ENCODE measurements around the gene GNG7.

GRCh38 chr19:2676823-2677222 lies 25.7 kb downstream of the GNG7 start:
- no peak for TF ChIP-seq CTCF (IDR thresholded peaks at IDR 0.05)
- no peak for TF ChIP-seq EP300 (IDR thresholded peaks at IDR 0.05)
- no peak for TF ChIP-seq POLR2AphosphoS5 (IDR thresholded peaks at IDR 0.05)
